Large intestine (tissue), 3 donors: Measurements from ENCODE around the gene OR2A14. TPM values are rescaled to one million over a fixed set of nuclear protein-coding genes. Genes with fewer than 3 reads are reported as not detected.
"Not testable (repeated sequence)": the region's sequence is repeated elsewhere in the genome, so short reads cannot be mapped to it uniquely, and the experiment has no call there.

ENCODE experiments used
- DNase-seq, 2 donors: peaks; one replicate each; pipeline versions ENCODE4 v3.0.0 to v3.0.0-alpha.2; 2013
- H3K27ac ChIP-seq: one replicate; pipeline ENCODE4 v1.5.1; 2013; ENCODE audit warnings: low read length
- H3K27me3 ChIP-seq: 2 replicates; pipeline ENCODE4 v1.6.1; 2013; ENCODE audit warnings: low read length; ENCODE audit not compliant: control insufficient read depth, insufficient read depth
- H3K36me3 ChIP-seq: 2 replicates; pipeline ENCODE4 v1.6.1; 2013; ENCODE audit warnings: low read length; ENCODE audit not compliant: control insufficient read depth, insufficient read depth
- H3K4me1 ChIP-seq: one replicate; pipeline ENCODE4 v1.6.1; 2013; ENCODE audit warnings: low read length; ENCODE audit not compliant: control insufficient read depth, insufficient read depth
- H3K4me3 ChIP-seq: one replicate; pipeline ENCODE4 v1.5.1; 2013; ENCODE audit warnings: low read length
- H3K9me3 ChIP-seq: one replicate; pipeline ENCODE4 v1.6.1; 2013; ENCODE audit warnings: mild to moderate bottlenecking, low read depth, low read length, moderate library complexity; ENCODE audit not compliant: control insufficient read depth
- WGBS: methylation state at CpG from one replicate; pipeline ENCODE4 v1.1.5; 2013; ENCODE audit warnings: low lambda C conversion rate; ENCODE audit not compliant: insufficient coverage; 5-methylcytosine and 5-hydroxymethylcytosine counted together
- polyA plus RNA-seq: library from polyadenylated mRNA; unstranded; fragments of 120-200 nt; gene quantifications from one replicate; pipeline ENCODE4 v1.2.1, GENCODE V29; 2013

The OR2A14 gene
- polyA plus RNA-seq, 1 donor = 0.07 TPM

DNA sequence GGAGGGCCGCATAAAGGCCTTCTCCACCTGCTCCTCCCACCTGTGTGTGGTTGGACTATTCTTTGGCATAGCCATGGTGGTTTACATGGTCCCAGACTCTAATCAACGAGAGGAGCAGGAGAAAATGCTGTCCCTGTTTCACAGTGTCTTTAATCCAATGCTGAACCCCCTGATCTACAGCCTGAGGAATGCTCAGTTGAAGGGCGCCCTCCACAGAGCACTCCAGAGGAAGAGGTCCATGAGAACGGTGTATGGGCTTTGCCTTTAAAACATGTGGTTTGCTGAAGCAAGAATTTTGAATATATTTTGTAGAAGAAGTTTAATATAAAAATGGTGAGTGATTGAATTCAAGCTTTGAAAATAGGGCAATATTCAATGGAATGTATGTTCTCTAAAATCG, 12.7 kb upstream of the OR2A14 start:
- H3K27me3 ChIP-seq = no peaks in the 10 kb centered on the region
- no peak overlapping the region for H3K4me3 ChIP-seq
- WGBS = 82% methylated on average over 3 of the region's 5 CpGs
- no peak for DNase-seq
- H3K27ac ChIP-seq = no peak overlapping the region
- H3K4me1 ChIP-seq = no peaks in the 10 kb centered on the region
- no peaks in the 10 kb centered on the region for H3K9me3 ChIP-seq
- H3K36me3 ChIP-seq = no peaks in the 10 kb centered on the region

DNA sequence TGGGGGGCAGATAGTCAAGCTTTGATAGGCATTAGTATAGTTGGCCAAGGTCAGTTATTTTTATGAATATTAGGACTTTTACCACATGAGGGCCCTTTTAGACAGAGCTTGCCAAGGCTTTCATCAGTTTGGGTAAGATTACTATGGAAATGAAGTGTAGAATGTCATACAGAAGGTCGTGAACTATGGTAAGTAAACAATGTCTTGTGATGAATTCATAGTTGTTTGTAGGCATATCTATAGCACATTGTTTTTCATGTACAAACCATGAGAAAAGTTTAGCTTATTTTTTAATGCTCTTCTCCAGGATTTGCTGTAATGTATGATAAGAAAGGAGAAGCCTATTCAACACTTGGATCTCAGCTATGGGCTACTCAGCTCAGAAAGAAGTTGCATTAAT, 9.3 kb upstream of the OR2A14 start:
- H3K36me3 ChIP-seq = no peaks in the 10 kb centered on the region
- no peaks in the 10 kb centered on the region for H3K4me1 ChIP-seq
- H3K9me3 ChIP-seq = no peaks in the 10 kb centered on the region
- H3K27me3 ChIP-seq = no peaks in the 10 kb centered on the region
- no peak overlapping the region for H3K27ac ChIP-seq
- H3K4me3 ChIP-seq = no peak overlapping the region
- WGBS = 33% methylated on average over 1 of the region's 1 CpG
- DNase-seq = no peak

GRCh38 chr7:144118341-144118740, 4.6 kb upstream of the OR2A14 start:
- no CpG with 5 or more reads among the region's 8 CpGs for WGBS
- Histone ChIP-seq H3K27ac (no peak overlapping the region), H3K36me3 (no peaks in the 10 kb centered on the region), H3K4me3 (no peak overlapping the region), H3K27me3 (no peaks in the 10 kb centered on the region), H3K4me1 (no peaks in the 10 kb centered on the region), H3K9me3 (no peaks in the 10 kb centered on the region)
- no peak for DNase-seq

- WGBS = 100% methylated on average over 3 of the region's 6 CpGs
- no peaks in the 10 kb centered on the region for H3K36me3 ChIP-seq
- no peaks in the 10 kb centered on the region for H3K9me3 ChIP-seq
- no peak overlapping the region for H3K4me3 ChIP-seq
- H3K27ac ChIP-seq = no peak overlapping the region
- H3K27me3 ChIP-seq = no peaks in the 10 kb centered on the region
- peak; percentile 79 to 84 for DNase-seq
- no peaks in the 10 kb centered on the region for H3K4me1 ChIP-seq
Observed at GRCh38 chr7:144127714-144128334, 4.8 kb downstream of the OR2A14 start.

DNA sequence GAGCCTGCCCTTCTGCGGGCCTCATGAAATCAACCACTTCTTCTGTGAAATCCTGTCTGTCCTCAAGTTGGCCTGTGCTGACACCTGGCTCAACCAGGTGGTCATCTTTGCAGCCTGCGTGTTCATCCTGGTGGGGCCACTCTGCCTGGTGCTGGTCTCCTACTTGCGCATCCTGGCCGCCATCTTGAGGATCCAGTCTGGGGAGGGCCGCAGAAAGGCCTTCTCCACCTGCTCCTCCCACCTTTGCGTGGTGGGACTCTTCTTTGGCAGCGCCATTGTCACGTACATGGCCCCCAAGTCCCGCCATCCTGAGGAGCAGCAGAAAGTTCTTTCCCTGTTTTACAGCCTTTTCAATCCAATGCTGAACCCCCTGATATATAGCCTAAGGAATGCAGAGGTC, 6.6 kb downstream of the OR2A14 start:
- not testable (repeated sequence) for H3K9me3 ChIP-seq, H3K27ac ChIP-seq, H3K4me3 ChIP-seq, H3K4me1 ChIP-seq, DNase-seq, H3K27me3 ChIP-seq, H3K36me3 ChIP-seq
- no CpG with 5 or more reads among the region's 9 CpGs for WGBS

DNA sequence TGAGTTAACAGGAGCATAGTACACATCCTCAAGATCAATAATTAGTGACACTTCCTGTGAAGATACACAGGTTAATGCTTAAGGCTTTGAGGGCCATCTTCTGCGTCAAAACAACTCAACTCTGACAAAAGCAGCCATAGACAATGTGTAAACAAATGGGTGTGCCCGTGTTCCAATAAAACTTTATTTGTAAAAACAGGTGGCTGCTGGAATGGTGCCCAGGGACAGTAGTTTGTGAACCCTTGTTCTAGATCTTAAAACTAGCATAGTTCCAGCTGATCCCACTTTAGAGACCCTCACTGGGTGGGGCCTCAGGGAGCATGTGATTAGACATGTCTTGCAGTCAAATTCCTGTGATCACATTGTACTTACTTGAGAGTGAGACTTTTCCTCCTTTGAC, 7.8 kb downstream of the OR2A14 start:
- Histone ChIP-seq H3K27ac (no peak overlapping the region), H3K9me3 (no peaks in the 10 kb centered on the region), H3K27me3 (no peaks in the 10 kb centered on the region), H3K4me3 (no peak overlapping the region), H3K4me1 (no peaks in the 10 kb centered on the region), H3K36me3 (no peaks in the 10 kb centered on the region)
- DNase-seq = no peak
- WGBS = 80% methylated on average over 1 of the region's 2 CpGs

GRCh38 chr7:144132262-144132661, 9.3 kb downstream of the OR2A14 start:
- no peak for DNase-seq
- no CpG with 5 or more reads among the region's 3 CpGs for WGBS
- Histone ChIP-seq H3K4me3 (no peak overlapping the region), H3K27ac (no peak overlapping the region), H3K9me3 (no peaks in the 10 kb centered on the region), H3K36me3 (no peaks in the 10 kb centered on the region), H3K27me3 (no peaks in the 10 kb centered on the region), H3K4me1 (no peaks in the 10 kb centered on the region)

GRCh38 chr7:144133307-144133706, 10.3 kb downstream of the OR2A14 start:
- Histone ChIP-seq H3K4me1 (no peaks in the 10 kb centered on the region), H3K9me3 (no peaks in the 10 kb centered on the region), H3K36me3 (no peaks in the 10 kb centered on the region), H3K27ac (no peak overlapping the region), H3K27me3 (no peaks in the 10 kb centered on the region), H3K4me3 (no peak overlapping the region)
- peak in 1 of 2 donors; percentile 25 for DNase-seq
- 50% methylated on average over 4 of the region's 6 CpGs for WGBS

- no peaks in the 10 kb centered on the region for H3K36me3 ChIP-seq
- DNase-seq = no peak
- H3K4me1 ChIP-seq = no peaks in the 10 kb centered on the region
- no peaks in the 10 kb centered on the region for H3K27me3 ChIP-seq
- no CpG with 5 or more reads among the region's 1 CpG for WGBS
- H3K27ac ChIP-seq = no peak overlapping the region
- no peaks in the 10 kb centered on the region for H3K9me3 ChIP-seq
- H3K4me3 ChIP-seq = no peak overlapping the region
Observed at GRCh38 chr7:144134116-144134515, 11.1 kb downstream of the OR2A14 start.

DNA sequence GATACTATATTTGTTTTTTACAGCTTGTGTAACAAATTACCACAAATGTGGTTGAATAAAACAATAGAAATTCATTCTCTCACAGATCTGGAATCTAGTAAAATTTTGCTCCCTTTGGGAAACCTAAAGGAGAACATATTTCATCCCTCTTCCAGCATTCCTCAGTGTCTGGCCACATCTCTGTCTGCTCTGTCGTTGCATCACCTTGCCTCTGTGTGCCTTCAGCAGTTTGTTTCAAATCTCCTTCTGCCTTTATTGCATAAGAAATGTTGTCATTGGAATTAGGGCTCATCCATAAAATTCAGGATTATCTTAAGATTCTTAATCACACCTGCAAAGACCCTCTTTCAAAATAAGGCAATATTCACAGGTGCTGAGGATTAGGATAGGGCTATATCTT, 14.5 kb downstream of the OR2A14 start:
- no CpG with 5 or more reads among the region's 1 CpG for WGBS
- no peak overlapping the region for H3K4me3 ChIP-seq
- H3K9me3 ChIP-seq = no peaks in the 10 kb centered on the region
- no peak overlapping the region for H3K27ac ChIP-seq
- no peaks in the 10 kb centered on the region for H3K27me3 ChIP-seq
- H3K36me3 ChIP-seq = no peaks in the 10 kb centered on the region
- no peak for DNase-seq
- H3K4me1 ChIP-seq = no peaks in the 10 kb centered on the region

- no peak overlapping the region for H3K4me3 ChIP-seq
- no CpG with 5 or more reads among the region's 3 CpGs for WGBS
- no peaks in the 10 kb centered on the region for H3K4me1 ChIP-seq
- H3K9me3 ChIP-seq = peaks cover 4% of the 10 kb centered on the region
- no peak for DNase-seq
- no peak overlapping the region for H3K27ac ChIP-seq
- no peaks in the 10 kb centered on the region for H3K36me3 ChIP-seq
- no peaks in the 10 kb centered on the region for H3K27me3 ChIP-seq
Observed at GRCh38 chr7:144142187-144142586, 19.2 kb downstream of the OR2A14 start.
